Adipocyte (in vitro differentiated cells): ENCODE data around the gene UPK2.
A peak's percentile ranks its signal among the peaks of the same experiment; 100 is the strongest.

Experiments
- DNase-seq: peaks from one replicate; pipeline ENCODE4 v3.0.0-alpha.2; 2015; ENCODE audit warnings: low read depth
- H3K27me3 ChIP-seq: replicated peaks from 2 replicates; pipeline ENCODE4 v1.7.0; 2013; ENCODE audit warnings: mild to moderate bottlenecking, low read length, moderate library complexity; ENCODE audit not compliant: control insufficient read depth, insufficient read depth
- H3K36me3 ChIP-seq: 2 replicates; pipeline ENCODE4 v1.7.0; 2013; ENCODE audit warnings: low read length, mild to moderate bottlenecking, moderate library complexity; ENCODE audit not compliant: control insufficient read depth, insufficient read depth, severe bottlenecking
- H3K4me1 ChIP-seq: 2 replicates; pipeline ENCODE4 v1.7.0; 2013; ENCODE audit warnings: mild to moderate bottlenecking, low read length, moderate library complexity; ENCODE audit not compliant: control insufficient read depth, insufficient read depth
- H3K4me3 ChIP-seq: 2 replicates; pipeline ENCODE4 v1.7.0; 2013; ENCODE audit warnings: mild to moderate bottlenecking, low read length, moderate library complexity
- H3K9ac ChIP-seq: 2 replicates; pipeline ENCODE4 v1.7.0; 2013; ENCODE audit warnings: mild to moderate bottlenecking, low read length, moderate library complexity
- H3K9me3 ChIP-seq: 2 replicates; pipeline ENCODE4 v1.7.0; 2013; ENCODE audit warnings: mild to moderate bottlenecking, low read length, moderate library complexity; ENCODE audit not compliant: control insufficient read depth

Gene UPK2

GRCh38 chr11:118921121-118921928 lies 34.8 kb upstream of the UPK2 start:
- Histone ChIP-seq H3K4me1 (peaks cover 63% of the 10 kb centered on the region), H3K36me3 (no peaks in the 10 kb centered on the region), H3K9ac (peak overlapping the region; percentile 100), H3K27me3 (no peaks in the 10 kb centered on the region), H3K4me3 (peak overlapping the region; percentile 99), H3K9me3 (no peaks in the 10 kb centered on the region)
- peak; percentile 96 for DNase-seq

- no peaks in the 10 kb centered on the region for H3K27me3 ChIP-seq
- H3K36me3 ChIP-seq = no peaks in the 10 kb centered on the region
- no peaks in the 10 kb centered on the region for H3K9me3 ChIP-seq
- peak; percentile 86 for DNase-seq
- peak overlapping the region; percentile 99 for H3K4me3 ChIP-seq
- peaks cover 56% of the 10 kb centered on the region for H3K4me1 ChIP-seq
- H3K9ac ChIP-seq = peak overlapping the region; percentile 100
Observed at GRCh38 chr11:118921929-118922744, 34.0 kb upstream of the UPK2 start.

GRCh38 chr11:118922745-118923627 lies 33.1 kb upstream of the UPK2 start:
- H3K27me3 ChIP-seq = no peaks in the 10 kb centered on the region
- H3K4me3 ChIP-seq = peak overlapping the region; percentile 99
- DNase-seq = peak; percentile 53
- H3K36me3 ChIP-seq = no peaks in the 10 kb centered on the region
- H3K9ac ChIP-seq = peak overlapping the region; percentile 100
- no peaks in the 10 kb centered on the region for H3K9me3 ChIP-seq
- H3K4me1 ChIP-seq = peaks cover 53% of the 10 kb centered on the region

- peak; percentile 11 for DNase-seq
- H3K4me3 ChIP-seq = peak overlapping the region; percentile 99
- H3K27me3 ChIP-seq = no peaks in the 10 kb centered on the region
- peaks cover 51% of the 10 kb centered on the region for H3K4me1 ChIP-seq
- no peaks in the 10 kb centered on the region for H3K36me3 ChIP-seq
- H3K9me3 ChIP-seq = no peaks in the 10 kb centered on the region
- peak overlapping the region; percentile 100 for H3K9ac ChIP-seq
Observed at GRCh38 chr11:118923721-118924587, 32.1 kb upstream of the UPK2 start.

GRCh38 chr11:118924591-118925585 lies 31.2 kb upstream of the UPK2 start:
- Histone ChIP-seq H3K4me1 (peaks cover 45% of the 10 kb centered on the region), H3K9me3 (no peaks in the 10 kb centered on the region), H3K36me3 (no peaks in the 10 kb centered on the region), H3K9ac (peak overlapping the region; percentile 100), H3K27me3 (no peaks in the 10 kb centered on the region), H3K4me3 (peak overlapping the region; percentile 99)
- peak; percentile 68 for DNase-seq

GRCh38 chr11:118927554-118928100 lies 28.5 kb upstream of the UPK2 start:
- Histone ChIP-seq H3K4me1 (peaks cover 29% of the 10 kb centered on the region), H3K27me3 (no peaks in the 10 kb centered on the region), H3K36me3 (no peaks in the 10 kb centered on the region), H3K9me3 (no peaks in the 10 kb centered on the region), H3K9ac (peak overlapping the region; percentile 57), H3K4me3 (peak overlapping the region; percentile 88)
- no peak for DNase-seq

GRCh38 chr11:118928101-118928869 lies 27.8 kb upstream of the UPK2 start:
- H3K36me3 ChIP-seq = no peaks in the 10 kb centered on the region
- peak; percentile 98 for DNase-seq

GRCh38 chr11:118928870-118929500 lies 27.1 kb upstream of the UPK2 start:
- H3K36me3 ChIP-seq = no peaks in the 10 kb centered on the region
- peak overlapping the region; percentile 82 for H3K9ac ChIP-seq
- no peaks in the 10 kb centered on the region for H3K27me3 ChIP-seq
- H3K4me3 ChIP-seq = peak overlapping the region; percentile 88
- no peaks in the 10 kb centered on the region for H3K9me3 ChIP-seq
- H3K4me1 ChIP-seq = peaks cover 27% of the 10 kb centered on the region
- peak; percentile 79 for DNase-seq

More at GRCh38 chr11:118928101-118928869, 27.8 kb upstream of the UPK2 start:
- Histone ChIP-seq H3K4me1 (peaks cover 29% of the 10 kb centered on the region), H3K9ac (peak overlapping the region; percentile 82), H3K9me3 (no peaks in the 10 kb centered on the region), H3K4me3 (peak overlapping the region; percentile 88), H3K27me3 (no peaks in the 10 kb centered on the region)
